ENCODE data around the gene OR4D10.

DNA sequence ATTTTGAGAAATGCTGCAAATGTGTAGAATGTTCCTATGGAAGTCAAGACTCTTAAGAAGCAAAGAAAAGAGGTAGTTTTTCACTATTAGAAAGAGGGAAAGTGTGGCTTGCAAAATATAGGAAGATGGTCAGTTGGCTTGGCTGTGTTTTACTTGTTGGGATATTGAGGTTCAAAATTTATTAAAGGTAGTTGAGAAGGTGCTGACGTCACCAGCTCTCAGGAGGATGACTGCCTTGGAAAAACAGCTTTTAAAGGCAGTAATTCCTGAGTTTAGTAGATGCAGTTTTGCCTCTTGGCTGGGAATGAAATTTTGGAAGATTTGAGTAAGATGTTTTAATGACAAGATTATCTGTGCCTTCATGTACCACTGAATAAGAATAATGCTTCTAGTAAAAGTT is 38.6 kb downstream of the OR4D10 start:
- no peak for TF ChIP-seq POLR2A (IDR thresholded peaks at IDR 0.05)
- TF ChIP-seq, protein P1, sequence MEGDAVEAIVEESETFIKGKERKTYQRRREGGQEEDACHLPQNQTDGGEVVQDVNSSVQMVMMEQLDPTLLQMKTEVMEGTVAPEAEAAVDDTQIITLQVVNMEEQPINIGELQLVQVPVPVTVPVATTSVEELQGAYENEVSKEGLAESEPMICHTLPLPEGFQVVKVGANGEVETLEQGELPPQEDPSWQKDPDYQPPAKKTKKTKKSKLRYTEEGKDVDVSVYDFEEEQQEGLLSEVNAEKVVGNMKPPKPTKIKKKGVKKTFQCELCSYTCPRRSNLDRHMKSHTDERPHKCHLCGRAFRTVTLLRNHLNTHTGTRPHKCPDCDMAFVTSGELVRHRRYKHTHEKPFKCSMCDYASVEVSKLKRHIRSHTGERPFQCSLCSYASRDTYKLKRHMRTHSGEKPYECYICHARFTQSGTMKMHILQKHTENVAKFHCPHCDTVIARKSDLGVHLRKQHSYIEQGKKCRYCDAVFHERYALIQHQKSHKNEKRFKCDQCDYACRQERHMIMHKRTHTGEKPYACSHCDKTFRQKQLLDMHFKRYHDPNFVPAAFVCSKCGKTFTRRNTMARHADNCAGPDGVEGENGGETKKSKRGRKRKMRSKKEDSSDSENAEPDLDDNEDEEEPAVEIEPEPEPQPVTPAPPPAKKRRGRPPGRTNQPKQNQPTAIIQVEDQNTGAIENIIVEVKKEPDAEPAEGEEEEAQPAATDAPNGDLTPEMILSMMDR (IDR thresholded peaks at IDR 0.05): no peak

All from lower leg skin (tissue), 3 donors.